B cell (primary cell): ENCODE measurements around the gene ADH7. TPM values are rescaled to one million over a fixed set of nuclear protein-coding genes. Genes with fewer than 3 reads are reported as not detected.

ENCODE experiments used
- ATAC-seq: fragments of 200-7000 bp; cut with Tn5 transposase; one replicate; pipeline ENCODE4 v1.10.0; 2021; ENCODE audit warnings: low read depth, mild to moderate bottlenecking, moderate number of reproducible peaks, moderate library complexity
- CTCF ChIA-PET: fragments of 350-600 bp; sonication (Branson Sonifier 250); formaldehyde crosslinking; loops from one replicate; lab custom pipeline; 2021; ENCODE audit warnings: antibody characterized with exemption, inconsistent platforms; lab: Charles Lee
- POLR2A ChIA-PET: fragments of 350-600 bp; sonication (Branson Sonifier 250); formaldehyde crosslinking; loops from one replicate; lab custom pipeline; 2021; ENCODE audit warnings: antibody characterized with exemption; lab: Charles Lee
- DNase-seq: peaks from one replicate; pipeline ENCODE4 v3.0.0; 2013
- H2AFZ ChIP-seq: 2 replicates; pipeline ENCODE4 v1.6.1; 2012; ENCODE audit warnings: mild to moderate bottlenecking, low read depth, low read length; ENCODE audit not compliant: insufficient read depth, poor library complexity, severe bottlenecking
- H3K27ac ChIP-seq, 2 donors: 1 replicate in 1 of 2; 2 replicates in 1 of 2; pipeline ENCODE4 v1.5.1; 2012 to 2013; ENCODE audit warnings: low read length in 2 of 2, mild to moderate bottlenecking in 2 of 2, moderate library complexity in 1 of 2
- H3K27me3 ChIP-seq, 4 experiments: fragments of 200-600 bp in 1 of 4; sonication (generic) in 1 of 4; replicated peaks in 1 of 4; 1 replicate in 2 of 4; 2 replicates in 2 of 4; pipeline versions ENCODE4 v1.6.1 to v1.7.0; 2013 to 2016; ENCODE audit warnings: low read length in 3 of 4, mild to moderate bottlenecking in 2 of 4, mixed read lengths in 1 of 4, moderate library complexity in 1 of 4; ENCODE audit not compliant: insufficient read depth in 4 of 4, control insufficient read depth in 3 of 4; ENCODE audit errors: control extremely low read depth in 1 of 4
- H3K36me3 ChIP-seq, 2 experiments: replicated peaks in 1 of 2; 1 replicate in 1 of 2; 2 replicates in 1 of 2; pipeline versions ENCODE4 v1.6.1 to v1.7.1; 2013; ENCODE audit warnings: low read length in 1 of 2; ENCODE audit not compliant: insufficient read depth in 2 of 2, control insufficient read depth in 1 of 2; ENCODE audit errors: control extremely low read depth in 1 of 2, extremely low read depth in 1 of 2
- H3K4me1 ChIP-seq, 2 donors: fragments of 200-600 bp in 1 of 2; sonication (generic) in 1 of 2; 1 replicate in 1 of 2; 2 replicates in 1 of 2; pipeline versions ENCODE4 v1.5.1 to v1.6.1; 2013 to 2017; ENCODE audit warnings: low read length in 2 of 2; ENCODE audit not compliant: control insufficient read depth in 2 of 2, insufficient read depth in 2 of 2
- H3K4me2 ChIP-seq: replicated peaks from 2 replicates; pipeline ENCODE3; 2012; ENCODE audit warnings: mild to moderate bottlenecking, low read depth, low read length; ENCODE audit not compliant: poor library complexity, severe bottlenecking
- H3K4me3 ChIP-seq, 5 experiments: fragments of 200-600 bp in 1 of 5; sonication (generic) in 1 of 5; 1 replicate in 3 of 5; 2 replicates in 2 of 5; pipeline versions ENCODE4 v1.5.1 to v1.7.0; 2011 to 2016; ENCODE audit warnings: low read length in 4 of 5, mild to moderate bottlenecking in 4 of 5, low read depth in 2 of 5, control low read depth in 1 of 5, moderate library complexity in 1 of 5; ENCODE audit not compliant: insufficient read depth in 1 of 5; ENCODE audit errors: control extremely low read depth in 1 of 5, extremely low read depth in 1 of 5
- H3K79me2 ChIP-seq: fragments of 200-600 bp; sonication (generic); one replicate; pipeline ENCODE4 v1.6.0; 2016; ENCODE audit warnings: low read length; ENCODE audit not compliant: control insufficient read depth, insufficient read depth
- H3K9ac ChIP-seq: fragments of 200-600 bp; sonication (generic); 2 replicates; pipeline ENCODE4 v1.6.1; 2017; ENCODE audit warnings: mild to moderate bottlenecking, low read length, moderate library complexity
- H3K9me3 ChIP-seq, 3 donors: one replicate each; pipeline versions ENCODE4 v1.6.1 to v1.7.1; 2013; ENCODE audit warnings: low read length in 2 of 3; ENCODE audit not compliant: control insufficient read depth in 2 of 3, insufficient read depth in 1 of 3; ENCODE audit errors: control extremely low read depth in 1 of 3
- H4K20me1 ChIP-seq: 2 replicates; pipeline ENCODE4 v1.6.0; 2012; ENCODE audit warnings: mild to moderate bottlenecking, low read length; ENCODE audit not compliant: insufficient read depth, control insufficient read depth, poor library complexity, severe bottlenecking
- H3K27ac Mint-ChIP-seq: one replicate; pipeline ENCODE4 v1.8.0; 2021; ENCODE audit warnings: mixed read lengths
- H3K27me3 Mint-ChIP-seq: one replicate; pipeline ENCODE4 v1.8.0; 2021; ENCODE audit warnings: mixed read lengths
- H3K4me1 Mint-ChIP-seq: one replicate; pipeline ENCODE4 v1.8.0; 2021; ENCODE audit warnings: mixed read lengths
- H3K4me3 Mint-ChIP-seq: one replicate; pipeline ENCODE4 v1.8.0; 2021; ENCODE audit warnings: mixed read lengths
- H3K9me3 Mint-ChIP-seq: one replicate; pipeline ENCODE4 v1.8.0; 2022; ENCODE audit warnings: mixed read lengths; ENCODE audit not compliant: insufficient read depth
- CTCF ChIP-seq: fragments of 200-600 bp; IDR thresholded peaks from one replicate; pipeline ENCODE4 v1.8.0; 2022; ENCODE audit warnings: antibody characterized with exemption, mild to moderate bottlenecking
- EZH2 ChIP-seq: IDR thresholded peaks from 2 replicates; pipeline ENCODE4 v1.6.1; 2012; ENCODE audit warnings: borderline replicate concordance, low read depth, mild to moderate bottlenecking, moderate library complexity, low read length; ENCODE audit not compliant: insufficient read depth, poor library complexity, severe bottlenecking
- WGBS: methylation state at CpG from one replicate; pipeline ENCODE4 v1.1.5; 2013; ENCODE audit warnings: missing lambda C conversion rate; ENCODE audit not compliant: insufficient coverage; 5-methylcytosine and 5-hydroxymethylcytosine counted together
- intact Hi-C: fragments of 100-400 bp; cut with micrococcal nuclease; formaldehyde crosslinking; loops from one replicate; pipeline ENCODE4 v1.10.0; 2022
- polyA plus RNA-seq: library from polyadenylated mRNA; depleted of rRNA; stranded (reverse); fragments of >200 nt; gene quantifications from 2 replicates; pipeline ENCODE4 v1.2.3, GENCODE V29; 2012
- total RNA-seq, 2 donors: library from RNA; stranded (reverse); fragments of 120-200 nt in 1 of 2; gene quantifications; 1 replicate in 1 of 2; 2 replicates in 1 of 2; pipeline versions ENCODE4 v1.2.3 to v1.2.4, GENCODE V29; 2013 to 2022

The ADH7 gene
- total and polyA plus RNA-seq, 2 donors (not counting 1 experiment from before 2014, with no cell fraction given) = not detected

- 37% methylated on average over 3 of the region's 5 CpGs for WGBS
- Mint-ChIP-seq H3K4me3 (no peak overlapping the region), H3K9me3 (no peaks in the 10 kb centered on the region), H3K27ac (no peak overlapping the region), H3K4me1 (no peaks in the 10 kb centered on the region), H3K27me3 (peaks cover 11% of the 10 kb centered on the region)
- Histone ChIP-seq H3K27me3 (peaks cover 0 to 3% (median 1%) of the 10 kb centered on the region in 4 experiments), H4K20me1 (no peaks in the 10 kb centered on the region), H3K79me2 (no peaks in the 10 kb centered on the region), H3K9ac (no peak overlapping the region), H2AFZ (no peak overlapping the region), H3K4me1 (no peaks in the 10 kb centered on the region), H3K36me3 (no peaks in the 10 kb centered on the region), H3K9me3 (no peaks in the 10 kb centered on the region), H3K4me2 (no peak overlapping the region), H3K4me3 (no peak overlapping the region), H3K27ac (no peak overlapping the region)
- no peak for TF ChIP-seq EZH2
- no peak for TF ChIP-seq CTCF
- DNase-seq (no peak), ATAC-seq (no peak)
- intact Hi-C loops = no loop called here
- POLR2A ChIA-PET = no interaction called here
- CTCF ChIA-PET = no interaction called here
These were observed 51.2 kb downstream of the ADH7 start for GRCh38 chr4:99383833-99384392.

GRCh38 chr4:99383399-99383798 lies 51.7 kb downstream of the ADH7 start:
- H2AFZ ChIP-seq = no peak overlapping the region
- ATAC-seq (no peak), DNase-seq (no peak)
- no CpG with 5 or more reads among the region's 3 CpGs for WGBS
- H3K4me2 ChIP-seq = no peak overlapping the region
- POLR2A ChIA-PET = no interaction called here
- no peaks in the 10 kb centered on the region for H3K9me3 ChIP-seq
- no peaks in the 10 kb centered on the region for H3K4me1 Mint-ChIP-seq
- H3K27ac Mint-ChIP-seq = no peak overlapping the region
- no peaks in the 10 kb centered on the region for H3K36me3 ChIP-seq
- H3K9ac ChIP-seq = no peak overlapping the region
- intact Hi-C loops = no loop called here
- H3K4me3 Mint-ChIP-seq = no peak overlapping the region
- no peak overlapping the region for H3K27ac ChIP-seq
- TF ChIP-seq EZH2 (no peak), CTCF (no peak)
- peaks cover 11% of the 10 kb centered on the region for H3K27me3 Mint-ChIP-seq
- no peaks in the 10 kb centered on the region for H4K20me1 ChIP-seq
- H3K27me3 ChIP-seq = peaks cover 0 to 3% (median 1%) of the 10 kb centered on the region in 4 experiments
- H3K9me3 Mint-ChIP-seq = no peaks in the 10 kb centered on the region
- CTCF ChIA-PET = interaction anchor here (0.7 kb wide), 1 partner anchor 916 kb away, joined by 3 read pairs; no protein-coding TSS in a partner anchor
- H3K4me1 ChIP-seq = no peaks in the 10 kb centered on the region
- H3K79me2 ChIP-seq = no peaks in the 10 kb centered on the region
- no peak overlapping the region for H3K4me3 ChIP-seq
